Brain microvascular endothelial cell (primary cell): ENCODE data around the gene ANKRD42.

Experiments
- DNase-seq: peaks from one replicate; pipeline ENCODE4 v3.0.0-alpha.2; 2020
- H3K27ac ChIP-seq: fragments of 250-450 bp; sonication (Bioruptor Pico); 2 replicates; pipeline ENCODE4 v1.5.1; 2020; ENCODE audit warnings: mild to moderate bottlenecking, moderate library complexity
- H3K27me3 ChIP-seq: fragments of 250-450 bp; sonication (Bioruptor Pico); replicated peaks from 2 replicates; pipeline ENCODE4 v1.5.1; 2020; ENCODE audit warnings: mild to moderate bottlenecking
- H3K36me3 ChIP-seq: fragments of 250-450 bp; sonication (Bioruptor Pico); replicated peaks from 2 replicates; pipeline ENCODE4 v1.5.1; 2020; ENCODE audit warnings: mild to moderate bottlenecking
- H3K4me3 ChIP-seq: 2 replicates; pipeline ENCODE4 v1.5.1; 2011; ENCODE audit warnings: low read depth, mild to moderate bottlenecking, control low read depth, low read length, moderate library complexity
- CTCF ChIP-seq: IDR thresholded peaks from 2 replicates; pipeline ENCODE4 v1.5.1; 2011; ENCODE audit warnings: low read depth, mild to moderate bottlenecking, moderate library complexity, low read length, control low read depth, inconsistent platforms; ENCODE audit errors: missing control alignments
- in situ Hi-C: cut with HindIII; loops from 2 replicates; pipeline ENCODE4 v1.10.0; 2017; ENCODE audit warnings: low sequenced_read_pairs, low pct_ligation_motif_present

Gene ANKRD42

GRCh38 chr11:83168756-83169155 is 24.8 kb upstream of the ANKRD42 start:
- Histone ChIP-seq H3K27ac (no peak overlapping the region), H3K4me3 (no peak overlapping the region), H3K36me3 (peaks cover 68% of the 10 kb centered on the region), H3K27me3 (no peaks in the 10 kb centered on the region)
- TF ChIP-seq CTCF = no peak
- no peak for DNase-seq
- in situ Hi-C loops = loop anchor here (25.0 kb wide), 2 partner anchors 106 to 256 kb away; partner anchors contain the start of genes DDIAS, PRCP and RAB30

GRCh38 chr11:83170865-83171264 is 22.6 kb upstream of the ANKRD42 start:
- in situ Hi-C loops = loop anchor here (25.0 kb wide), 2 partner anchors 109 to 259 kb away; partner anchors contain the start of genes DDIAS, PRCP and RAB30
- Histone ChIP-seq H3K27ac (no peak overlapping the region), H3K27me3 (no peaks in the 10 kb centered on the region), H3K36me3 (peaks cover 66% of the 10 kb centered on the region), H3K4me3 (no peak overlapping the region)
- no peak for DNase-seq
- no peak for TF ChIP-seq CTCF

- no peak for TF ChIP-seq CTCF
- Histone ChIP-seq H3K4me3 (no peak overlapping the region), H3K27me3 (no peaks in the 10 kb centered on the region), H3K36me3 (peaks cover 62% of the 10 kb centered on the region), H3K27ac (no peak overlapping the region)
- in situ Hi-C loops = loop anchor here (25.0 kb wide), 2 partner anchors 110 to 260 kb away; partner anchors contain the start of genes DDIAS, PRCP and RAB30
- DNase-seq = no peak
Measured at GRCh38 chr11:83172551-83172950, 21.0 kb upstream of the ANKRD42 start.

- no peak for DNase-seq
- no peak overlapping the region for H3K4me3 ChIP-seq
- TF ChIP-seq CTCF = no peak
- H3K27ac ChIP-seq = no peak overlapping the region
- H3K27me3 ChIP-seq = no peaks in the 10 kb centered on the region
- in situ Hi-C loops = loop anchor here (25.0 kb wide), 2 partner anchors 112 to 262 kb away; partner anchors contain the start of genes DDIAS, PRCP and RAB30
- peaks cover 56% of the 10 kb centered on the region for H3K36me3 ChIP-seq
Measured at GRCh38 chr11:83174008-83174407, 19.5 kb upstream of the ANKRD42 start.

GRCh38 chr11:83175815-83176214 is 17.7 kb upstream of the ANKRD42 start:
- Histone ChIP-seq H3K27ac (no peak overlapping the region), H3K36me3 (peaks cover 54% of the 10 kb centered on the region)

More at GRCh38 chr11:83175815-83176214, 17.7 kb upstream of the ANKRD42 start:
- in situ Hi-C loops = no loop called here
- no peak for TF ChIP-seq CTCF
- Histone ChIP-seq H3K4me3 (no peak overlapping the region), H3K27me3 (no peaks in the 10 kb centered on the region)
- DNase-seq = no peak
